ENCODE data around the gene SRRT.

- TF ChIP-seq CTCF (IDR thresholded peaks at IDR 0.05) (no peak), POLR2A (IDR thresholded peaks at IDR 0.05) (no peak)
These were observed 44.5 kb upstream of the SRRT start for GRCh38 chr7:100830396-100830795.

Measured in prostate gland (tissue), 2 donors.